Measurements from ENCODE around the gene ATE1. TPM values are rescaled to one million over a fixed set of nuclear protein-coding genes. Genes with fewer than 3 reads are reported as not detected.

ATE1 gene
- total and polyA plus RNA-seq, 12 donors, result 4.5 to 57.7 (median 42.5) TPM

DNA sequence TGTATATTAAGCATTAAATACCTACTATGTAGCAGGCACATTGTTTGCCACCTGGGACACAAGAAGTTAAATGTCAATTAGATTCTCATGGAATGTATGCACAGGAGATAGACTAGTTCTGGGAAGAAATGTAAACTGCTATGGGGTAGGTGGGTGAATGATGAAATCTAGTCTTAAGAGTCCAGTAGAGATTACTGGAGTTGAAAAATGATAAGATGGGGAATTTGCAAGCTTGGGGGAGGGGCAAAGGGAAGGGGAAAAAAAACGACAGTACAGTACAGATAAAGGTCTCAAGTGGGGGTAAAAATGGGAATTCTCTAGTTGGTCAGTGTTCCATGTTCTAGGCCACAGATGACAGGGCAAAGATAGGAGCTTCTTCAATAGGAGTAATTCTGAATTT is 94.4 kb downstream of the ATE1 start:
- H3K36me3 ChIP-seq, result peaks cover 0 to 58% (median 5%) of the 10 kb centered on the region in 9 donors
- no peak overlapping the region for H3K4me3 ChIP-seq
- intact Hi-C loops (cut with DNase I), result loop anchor here in 1 of 10 donors (5.0 kb wide), 1 partner anchor 54 kb away; no protein-coding TSS in a partner anchor
- DNase-seq (no peak), ATAC-seq (no peak)
- TF ChIP-seq, protein P1, sequence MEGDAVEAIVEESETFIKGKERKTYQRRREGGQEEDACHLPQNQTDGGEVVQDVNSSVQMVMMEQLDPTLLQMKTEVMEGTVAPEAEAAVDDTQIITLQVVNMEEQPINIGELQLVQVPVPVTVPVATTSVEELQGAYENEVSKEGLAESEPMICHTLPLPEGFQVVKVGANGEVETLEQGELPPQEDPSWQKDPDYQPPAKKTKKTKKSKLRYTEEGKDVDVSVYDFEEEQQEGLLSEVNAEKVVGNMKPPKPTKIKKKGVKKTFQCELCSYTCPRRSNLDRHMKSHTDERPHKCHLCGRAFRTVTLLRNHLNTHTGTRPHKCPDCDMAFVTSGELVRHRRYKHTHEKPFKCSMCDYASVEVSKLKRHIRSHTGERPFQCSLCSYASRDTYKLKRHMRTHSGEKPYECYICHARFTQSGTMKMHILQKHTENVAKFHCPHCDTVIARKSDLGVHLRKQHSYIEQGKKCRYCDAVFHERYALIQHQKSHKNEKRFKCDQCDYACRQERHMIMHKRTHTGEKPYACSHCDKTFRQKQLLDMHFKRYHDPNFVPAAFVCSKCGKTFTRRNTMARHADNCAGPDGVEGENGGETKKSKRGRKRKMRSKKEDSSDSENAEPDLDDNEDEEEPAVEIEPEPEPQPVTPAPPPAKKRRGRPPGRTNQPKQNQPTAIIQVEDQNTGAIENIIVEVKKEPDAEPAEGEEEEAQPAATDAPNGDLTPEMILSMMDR (IDR thresholded peaks at IDR 0.05), result no peak
- no peak overlapping the region for H3K27ac ChIP-seq
- H3K27me3 ChIP-seq, result no peaks in the 10 kb centered on the region
- no peaks in the 10 kb centered on the region for H3K9me3 ChIP-seq
- WGBS, 2 donors, result 4 to 47% methylated on average over 1 of the region's 1 CpG
- H3K4me1 ChIP-seq, result peaks cover 0 to 14% (median 0%) of the 10 kb centered on the region in 9 donors

GRCh38 chr10:121832647-121833046 is 95.2 kb downstream of the ATE1 start:
- H3K27me3 ChIP-seq, result no peaks in the 10 kb centered on the region
- DNase-seq (no peak), ATAC-seq (no peak)
- peaks cover 0 to 61% (median 10%) of the 10 kb centered on the region in 9 donors for H3K36me3 ChIP-seq
- peaks cover 0 to 14% (median 0%) of the 10 kb centered on the region in 9 donors for H3K4me1 ChIP-seq
- WGBS, 2 donors, result 97 to 98% methylated on average over 3 of the region's 3 CpGs
- intact Hi-C loops (cut with DNase I), result loop anchor here in 1 of 10 donors (5.0 kb wide), 1 partner anchor 55 kb away; no protein-coding TSS in a partner anchor
- H3K4me3 ChIP-seq, result no peak overlapping the region
- TF ChIP-seq, protein P1 (IDR thresholded peaks at IDR 0.05), result no peak
- no peak overlapping the region for H3K27ac ChIP-seq
- H3K9me3 ChIP-seq, result no peaks in the 10 kb centered on the region

- no peaks in the 10 kb centered on the region for H3K27me3 ChIP-seq
- DNase-seq (no peak), ATAC-seq (no peak)
- H3K4me1 ChIP-seq, result peaks cover 0 to 14% (median 0%) of the 10 kb centered on the region in 9 donors
- H3K4me3 ChIP-seq, result no peak overlapping the region
- no peak overlapping the region for H3K27ac ChIP-seq
- TF ChIP-seq, protein P1 (IDR thresholded peaks at IDR 0.05), result no peak
- peaks cover 0 to 66% (median 15%) of the 10 kb centered on the region in 9 donors for H3K36me3 ChIP-seq
- 91 to 93% methylated on average over 1 of the region's 1 CpG for WGBS, 2 donors
- H3K9me3 ChIP-seq, result no peaks in the 10 kb centered on the region
- intact Hi-C loops (cut with DNase I), result loop anchor here in 1 of 10 donors (5.0 kb wide), 1 partner anchor 56 kb away; no protein-coding TSS in a partner anchor
Measured at GRCh38 chr10:121831777-121832176, 96.1 kb downstream of the ATE1 start.

GRCh38 chr10:121831237-121831636 is 96.6 kb downstream of the ATE1 start:
- intact Hi-C loops (cut with DNase I), result loop anchor here in 1 of 10 donors (5.0 kb wide), 1 partner anchor 56 kb away; no protein-coding TSS in a partner anchor
- Histone ChIP-seq H3K27ac (no peak overlapping the region), H3K4me1 (peaks cover 0 to 14% (median 0%) of the 10 kb centered on the region in 9 donors), H3K4me3 (no peak overlapping the region), H3K27me3 (no peaks in the 10 kb centered on the region), H3K9me3 (no peaks in the 10 kb centered on the region), H3K36me3 (peaks cover 0 to 62% (median 14%) of the 10 kb centered on the region in 9 donors)
- ATAC-seq (peak in 3 of 8 donors; percentile 63 to 77 (median 69)), DNase-seq (no peak)
- TF ChIP-seq, protein P1 (IDR thresholded peaks at IDR 0.05), result no peak
- 44 to 58% methylated on average over 6 of the region's 6 CpGs for WGBS, 2 donors

All from heart right ventricle (tissue), 16 donors.